K562 (cell line): ENCODE results near the gene HOXB1. TPM values are rescaled to one million over a fixed set of nuclear protein-coding genes. Genes with fewer than 3 reads are reported as not detected.

Experiments used
- ATAC-seq: fragments of 200-7000 bp; cut with Tn5 transposase; 3 replicates; pipeline ENCODE4 v1.9.1; 2020; ENCODE audit warnings: moderate library complexity
- BruUV-seq: library from RNA; stranded (reverse); fragments of 400-500 nt; replicated peaks from 2 replicates; lab custom pipeline; 2021; lab: Mats Ljungman, UMichigan
- CTCF ChIA-PET: fragments of 300-600 bp; formaldehyde crosslinking; extraction: SDS; loops from one replicate; lab custom pipeline; 2021; ENCODE audit warnings: low intra/inter-chr PET ratio; lab: Yijun Ruan, JAX
- POLR2A ChIA-PET: fragments of 300-600, 350-650 bp; sonication (Branson Sonifier 250); formaldehyde crosslinking; extraction: SDS; loops from one replicate; lab custom pipeline; 2021; ENCODE audit warnings: antibody characterized with exemption, inconsistent platforms; lab: Yijun Ruan, JAX
- DNase-seq, 4 experiments: peaks; one replicate each; pipeline versions ENCODE4 v3.0.0 to v3.0.0-alpha.2; 2011 to 2018; ENCODE audit warnings: low spot score in 3 of 4, mixed read lengths in 3 of 4; ENCODE audit errors: extremely low read depth in 1 of 4
- FAIRE-seq: peaks from 2 replicates; lab custom pipeline; 2011; peaks lifted over from hg19 to GRCh38; lab: Jason Lieb, UNC
- H2AFZ ChIP-seq: 2 replicates; pipeline ENCODE4 v1.6.0; 2011; ENCODE audit warnings: low read depth, low read length, control low read depth, inconsistent platforms
- H3K27ac ChIP-seq: fragments of 200-600 bp; 3 replicates; pipeline ENCODE4 v1.8.0; 2011; ENCODE audit warnings: low read depth, mild to moderate bottlenecking, control low read depth, inconsistent platforms, low read length, moderate library complexity, mixed read lengths; ENCODE audit errors: extremely low read depth
- H3K27me3 ChIP-seq, 2 experiments: fragments of 300-600 bp in 1 of 2; 2 replicates in 1 of 2; 3 replicates in 1 of 2; pipeline versions ENCODE4 v1.6.0 to v1.8.0; 2011; ENCODE audit warnings: inconsistent platforms in 2 of 2, low read length in 2 of 2, mild to moderate bottlenecking in 1 of 2, mixed read lengths in 1 of 2, moderate library complexity in 1 of 2; ENCODE audit not compliant: control insufficient read depth in 2 of 2, insufficient read depth in 2 of 2
- H3K36me3 ChIP-seq: fragments of 300-600 bp; 3 replicates; pipeline ENCODE4 v1.8.0; 2011; ENCODE audit warnings: mild to moderate bottlenecking, low read length, inconsistent platforms; ENCODE audit not compliant: control insufficient read depth, insufficient read depth
- H3K4me1 ChIP-seq, 2 experiments: fragments of 200-600 bp in 1 of 2; replicated peaks in 1 of 2; 2 replicates in 1 of 2; 3 replicates in 1 of 2; pipeline versions ENCODE4 v1.5.1 to v1.8.0; 2011; ENCODE audit warnings: inconsistent platforms in 2 of 2, low read length in 2 of 2, mild to moderate bottlenecking in 1 of 2, mixed read lengths in 1 of 2, moderate library complexity in 1 of 2; ENCODE audit not compliant: control insufficient read depth in 2 of 2, insufficient read depth in 2 of 2
- H3K4me2 ChIP-seq: 2 replicates; pipeline ENCODE4 v1.6.1; 2011; ENCODE audit warnings: low read length, control low read depth, inconsistent platforms, mixed read lengths; ENCODE audit not compliant: insufficient read depth
- H3K4me3 ChIP-seq: fragments of 200-600 bp; sonication (generic), shearing (Covaris generic); 2 replicates; pipeline ENCODE4 v1.5.1; 2016; ENCODE audit warnings: control low read depth, inconsistent platforms
- H3K79me2 ChIP-seq: fragments of 200-600 bp; 3 replicates; pipeline ENCODE4 v1.8.0; 2011; ENCODE audit warnings: low read length, inconsistent platforms; ENCODE audit not compliant: control insufficient read depth, insufficient read depth
- H3K9ac ChIP-seq, 2 experiments: 2 replicates each; pipeline versions ENCODE4 v1.6.0 to v1.6.1; 2011; ENCODE audit warnings: low read depth in 2 of 2, low read length in 2 of 2, control low read depth in 1 of 2, inconsistent platforms in 1 of 2, mild to moderate bottlenecking in 1 of 2, mixed read lengths in 1 of 2; ENCODE audit not compliant: insufficient read depth in 1 of 2
- H3K9me1 ChIP-seq: one replicate; pipeline ENCODE4 v1.6.0; 2011; ENCODE audit warnings: inconsistent platforms, mild to moderate bottlenecking, low read length, moderate library complexity; ENCODE audit not compliant: control insufficient read depth, insufficient read depth
- H3K9me3 ChIP-seq: replicated peaks from 2 replicates; pipeline ENCODE4 v1.5.1; 2011; ENCODE audit warnings: low read depth, low read length, inconsistent platforms; ENCODE audit not compliant: control insufficient read depth, insufficient read depth
- H4K20me1 ChIP-seq: replicated peaks from 2 replicates; pipeline ENCODE4 v1.6.1; 2011; ENCODE audit warnings: low read length, inconsistent platforms, mixed read lengths; ENCODE audit not compliant: control insufficient read depth, insufficient read depth
- BHLHE40 ChIP-seq: IDR thresholded peaks from 2 replicates; pipeline ENCODE4 v1.6.1; 2011; ENCODE audit warnings: low read length, improper control_type of control experiment
- CREBBP ChIP-seq: IDR thresholded peaks from one replicate; pipeline ENCODE4 v1.6.1; 2012; ENCODE audit warnings: low read depth, mild to moderate bottlenecking, control low read depth, inconsistent platforms, low read length
- FOXK1 ChIP-seq: sonication (generic); formaldehyde crosslinking; IDR thresholded peaks from 2 replicates; pipeline ENCODE4 v1.8.0; 2022; ENCODE audit warnings: missing genetic modification reagents, mild to moderate bottlenecking, borderline replicate concordance
- IRF9 ChIP-seq: fragments of 450-650 bp; IDR thresholded peaks from 2 replicates; pipeline ENCODE4 v1.6.1; 2016; ENCODE audit warnings: missing biosample characterization, missing genetic modification characterization
- MITF ChIP-seq: IDR thresholded peaks from 2 replicates; pipeline ENCODE4 v1.6.1; 2014; ENCODE audit warnings: antibody characterized with exemption
- NFIC ChIP-seq: fragments of 450-650 bp; IDR thresholded peaks from 2 replicates; pipeline ENCODE4 v1.6.1; 2017; ENCODE audit warnings: mild to moderate bottlenecking, inconsistent platforms
- PATZ1 ChIP-seq: fragments of 250-450 bp; sonication (Bioruptor Pico); IDR thresholded peaks from 2 replicates; pipeline ENCODE4 v1.5.0; 2020; ENCODE audit warnings: mild to moderate bottlenecking, borderline replicate concordance
- PHF20 ChIP-seq: fragments of 450-650 bp; IDR thresholded peaks from 2 replicates; pipeline ENCODE4 v1.6.1; 2018; ENCODE audit not compliant: partially characterized antibody
- RBM25 ChIP-seq: fragments of 200-400 bp; formaldehyde crosslinking; IDR thresholded peaks from 2 replicates; pipeline ENCODE4 v1.6.1; 2018; ENCODE audit warnings: low read length, low read depth, moderate library complexity; ENCODE audit not compliant: severe bottlenecking
- ZFX ChIP-seq: sonication (generic); formaldehyde crosslinking; IDR thresholded peaks from 2 replicates; pipeline ENCODE4 v1.8.0; 2022; ENCODE audit warnings: mild to moderate bottlenecking, missing genetic modification reagents, moderate library complexity
- WGBS: fragments of 100-300 bp; shearing (Covaris generic); methylation state at CpG from one replicate; pipeline ENCODE4 v1.1.6; 2016; ENCODE audit warnings: low coverage, mixed read lengths; ENCODE audit not compliant: insufficient coverage; ENCODE audit errors: missing lambda C conversion rate; 5-methylcytosine and 5-hydroxymethylcytosine counted together
- in situ Hi-C: fragments of 300-500 bp; cut with MboI; formaldehyde crosslinking; loops from 4 replicates; pipeline ENCODE4 v1.15.0; 2018; ENCODE audit warnings: inconsistent platforms, mixed read lengths
- intact Hi-C: fragments of 100-400 bp; cut with micrococcal nuclease; formaldehyde crosslinking; loops from 2 replicates; pipeline ENCODE4 v1.14.2; 2022
- polyA plus RNA-seq, 8 experiments: library from polyadenylated mRNA; depleted of rRNA in 4 of 8; stranded (reverse) in 5 of 8; unstranded in 3 of 8; fragments of >200 nt; fragmentation: Nextera tagmentation in 2 of 8; fragmentation: Illumina TruSeq in 1 of 8; extraction: Ambion mirVana in 2 of 8; extraction: Trizol in 1 of 8; gene quantifications; 2 replicates each; pipeline versions ENCODE4 v1.2.1 to v1.2.3, GENCODE V29; 2011 to 2014; ENCODE audit warnings: inconsistent platforms in 1 of 8, missing spikeins in 1 of 8
- total RNA-seq, 7 experiments: library from RNA; depleted of rRNA in 6 of 7; stranded (reverse); fragments of >200 nt in 6 of 7; fragmentation: Illumina TruSeq in 2 of 7; extraction: Trizol in 2 of 7; gene quantifications; 2 replicates each; pipeline versions ENCODE4 v1.2.1 to v1.2.3, GENCODE V29; 2011 to 2021; ENCODE audit warnings: low replicate concordance in 1 of 7
- TF ChIP-seq, protein P1 (sequence below): fragments of 450-650 bp; IDR thresholded peaks from 2 replicates; pipeline ENCODE4 v1.6.1; 2017; ENCODE audit warnings: antibody characterized with exemption
- TF ChIP-seq, protein P2 (sequence below): IDR thresholded peaks from 2 replicates; pipeline ENCODE4 v1.6.1; 2011; ENCODE audit warnings: borderline replicate concordance, low read depth, mild to moderate bottlenecking, moderate library complexity, low read length; ENCODE audit not compliant: insufficient read depth, poor library complexity, severe bottlenecking

Gene HOXB1
- total and polyA plus RNA-seq, 9 of the 15 experiments (the other 6 are each of a cell fraction or from before 2014, with no cell fraction given), result 0.04 TPM; not detected in 8

- Histone ChIP-seq H3K4me1 (peaks cover 37 to 61% of the 10 kb centered on the region in 2 experiments), H4K20me1 (no peaks in the 10 kb centered on the region), H3K79me2 (peaks cover 71% of the 10 kb centered on the region), H3K9me3 (no peaks in the 10 kb centered on the region), H3K27ac (peak overlapping the region; percentile 10; the same call in 1 of the 3 replicates), H3K4me3 (no peak overlapping the region), H3K4me2 (no peak overlapping the region), H2AFZ (no peak overlapping the region), H3K9me1 (no peaks in the 10 kb centered on the region), H3K9ac (no peak overlapping the region; a peak in 1 of 4 replicates), H3K36me3 (peaks cover 59% of the 10 kb centered on the region; the same call in 2 of the 3 replicates), H3K27me3 (no peaks in the 10 kb centered on the region)
- ChIA-PET POLR2A (interaction anchor here (0.6 to 2.5 kb wide), 6 partner anchors 9 to 299 kb away, joined by 3 to 8 read pairs (median 3); no protein-coding TSS in a partner anchor), CTCF (no interaction called here)
- no peak for ATAC-seq
- in situ Hi-C loops, result no loop called here
- FAIRE-seq, result no peak
- BruUV-seq, result no TSS peak
- intact Hi-C loops, result loop anchor here (2.0 kb wide), 1 partner anchor 49 kb away; no protein-coding TSS in a partner anchor
- WGBS, result 90% methylated on average over 14 of the region's 18 CpGs
- peak in 1 of 4 experiments; percentile 32 for DNase-seq
- TF ChIP-seq FOXK1 (no peak), PHF20 (no peak), RBM25 (no peak), BHLHE40 (no peak), NFIC (0 out of 2 replicates have a peak, but pooled peaks have one; percentile 7), PATZ1 (CRISPR knock-in tag) (no peak), ZFX (CRISPR knock-in tag) (no peak), CREBBP (no peak), MITF (no peak), IRF9 (no peak)
- TF ChIP-seq, protein P1, sequence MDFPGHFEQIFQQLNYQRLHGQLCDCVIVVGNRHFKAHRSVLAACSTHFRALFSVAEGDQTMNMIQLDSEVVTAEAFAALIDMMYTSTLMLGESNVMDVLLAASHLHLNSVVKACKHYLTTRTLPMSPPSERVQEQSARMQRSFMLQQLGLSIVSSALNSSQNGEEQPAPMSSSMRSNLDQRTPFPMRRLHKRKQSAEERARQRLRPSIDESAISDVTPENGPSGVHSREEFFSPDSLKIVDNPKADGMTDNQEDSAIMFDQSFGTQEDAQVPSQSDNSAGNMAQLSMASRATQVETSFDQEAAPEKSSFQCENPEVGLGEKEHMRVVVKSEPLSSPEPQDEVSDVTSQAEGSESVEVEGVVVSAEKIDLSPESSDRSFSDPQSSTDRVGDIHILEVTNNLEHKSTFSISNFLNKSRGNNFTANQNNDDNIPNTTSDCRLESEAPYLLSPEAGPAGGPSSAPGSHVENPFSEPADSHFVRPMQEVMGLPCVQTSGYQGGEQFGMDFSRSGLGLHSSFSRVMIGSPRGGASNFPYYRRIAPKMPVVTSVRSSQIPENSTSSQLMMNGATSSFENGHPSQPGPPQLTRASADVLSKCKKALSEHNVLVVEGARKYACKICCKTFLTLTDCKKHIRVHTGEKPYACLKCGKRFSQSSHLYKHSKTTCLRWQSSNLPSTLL, result no peak
- TF ChIP-seq, protein P2, sequence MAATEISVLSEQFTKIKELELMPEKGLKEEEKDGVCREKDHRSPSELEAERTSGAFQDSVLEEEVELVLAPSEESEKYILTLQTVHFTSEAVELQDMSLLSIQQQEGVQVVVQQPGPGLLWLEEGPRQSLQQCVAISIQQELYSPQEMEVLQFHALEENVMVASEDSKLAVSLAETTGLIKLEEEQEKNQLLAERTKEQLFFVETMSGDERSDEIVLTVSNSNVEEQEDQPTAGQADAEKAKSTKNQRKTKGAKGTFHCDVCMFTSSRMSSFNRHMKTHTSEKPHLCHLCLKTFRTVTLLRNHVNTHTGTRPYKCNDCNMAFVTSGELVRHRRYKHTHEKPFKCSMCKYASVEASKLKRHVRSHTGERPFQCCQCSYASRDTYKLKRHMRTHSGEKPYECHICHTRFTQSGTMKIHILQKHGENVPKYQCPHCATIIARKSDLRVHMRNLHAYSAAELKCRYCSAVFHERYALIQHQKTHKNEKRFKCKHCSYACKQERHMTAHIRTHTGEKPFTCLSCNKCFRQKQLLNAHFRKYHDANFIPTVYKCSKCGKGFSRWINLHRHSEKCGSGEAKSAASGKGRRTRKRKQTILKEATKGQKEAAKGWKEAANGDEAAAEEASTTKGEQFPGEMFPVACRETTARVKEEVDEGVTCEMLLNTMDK, result peak; percentile 48
Measured at GRCh38 chr17:48549914-48550501, 19.2 kb upstream of the HOXB1 start.
